Measurements from ENCODE around the gene FLNA.
"Not testable (repeated sequence)": the region's sequence is repeated elsewhere in the genome, so short reads cannot be mapped to it uniquely, and the experiment has no call there.

Gene FLNA

DNA sequence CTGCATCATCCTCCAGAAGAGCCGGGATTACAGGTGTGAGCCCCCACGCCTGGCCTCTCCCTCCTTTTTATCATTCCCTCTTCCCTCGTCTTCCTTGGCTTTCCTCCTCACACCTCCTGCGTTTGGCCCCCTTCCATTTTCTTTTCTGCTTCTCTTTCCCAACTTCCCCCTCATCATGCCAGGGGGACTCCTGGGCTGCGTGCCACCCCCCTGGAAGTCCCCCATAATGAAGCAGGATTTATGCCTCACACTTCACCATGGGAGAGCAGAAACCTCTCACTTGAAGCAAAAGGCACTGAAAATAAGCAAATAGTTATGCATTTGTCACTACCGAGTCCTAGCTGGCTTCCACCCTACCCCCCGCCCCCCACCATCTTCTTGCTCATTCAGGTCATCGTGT, 71.0 kb downstream of the FLNA start:
- Histone ChIP-seq H3K9ac (ENCODE audit: low read length) (no peak overlapping the region), H2AFZ (ENCODE audit: low read length) (no peak overlapping the region), H3K27me3 (replicated peaks; ENCODE audit: insufficient read depth, low read length) (no peaks in the 10 kb centered on the region), H3K9me3 (replicated peaks; ENCODE audit: insufficient read depth, low read length) (no peaks in the 10 kb centered on the region), H3K4me3 (ENCODE audit: low read length) (no peak overlapping the region), H3F3A (ENCODE audit: insufficient read depth, low read length) (peaks cover 4% of the 10 kb centered on the region; the same call in 1 of the 2 replicates), H4K20me1 (ENCODE audit: insufficient read depth, low read length) (no peaks in the 10 kb centered on the region), H3K4me1 (ENCODE audit: low read length) (peaks cover 8% of the 10 kb centered on the region; the same call in 1 of the 2 replicates), H3K27ac (ENCODE audit: low read length) (no peak overlapping the region), H3K9me2 (replicated peaks; ENCODE audit: insufficient read depth, low read length) (no peaks in the 10 kb centered on the region), H3K36me3 (replicated peaks; ENCODE audit: insufficient read depth, low read length) (no peaks in the 10 kb centered on the region), H3K4me2 (ENCODE audit: low read depth, low read length) (no peak overlapping the region), H3K79me2 (ENCODE audit: low read length) (no peaks in the 10 kb centered on the region)
- TF ChIP-seq EZH2phosphoT487 (IDR thresholded peaks at IDR 0.05; ENCODE audit: low read length), result no peak
- no peak for DNase-seq

DNA sequence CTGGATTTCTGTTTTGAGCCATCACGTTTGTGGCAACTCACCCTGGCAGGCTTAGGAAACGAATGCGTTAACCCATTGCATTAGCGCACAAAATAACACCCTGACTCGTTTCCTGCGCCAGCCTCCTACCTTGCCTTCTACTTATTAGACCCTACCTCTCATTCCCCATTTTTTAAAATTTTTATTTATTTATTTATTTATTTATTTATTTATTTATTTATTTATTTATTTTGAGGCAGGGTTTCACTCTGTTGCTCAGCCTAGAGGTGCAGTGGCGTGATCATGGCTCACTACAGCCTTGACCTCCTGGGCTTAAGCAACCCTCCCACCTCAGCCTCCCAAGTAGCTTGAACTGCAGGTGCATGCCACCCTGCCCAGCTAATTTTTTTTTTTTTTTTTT, 71.4 kb downstream of the FLNA start:
- not testable (repeated sequence) for H3K79me2 ChIP-seq (ENCODE audit: low read length); H3F3A ChIP-seq (ENCODE audit: insufficient read depth, low read length); H3K27ac ChIP-seq (ENCODE audit: low read length); H3K9ac ChIP-seq (ENCODE audit: low read length); H3K36me3 ChIP-seq (replicated peaks; ENCODE audit: insufficient read depth, low read length); H2AFZ ChIP-seq (ENCODE audit: low read length); H3K4me3 ChIP-seq (ENCODE audit: low read length); DNase-seq; H3K4me1 ChIP-seq (ENCODE audit: low read length); H3K4me2 ChIP-seq (ENCODE audit: low read depth, low read length); H3K9me2 ChIP-seq (replicated peaks; ENCODE audit: insufficient read depth, low read length); H3K9me3 ChIP-seq (replicated peaks; ENCODE audit: insufficient read depth, low read length); H4K20me1 ChIP-seq (ENCODE audit: insufficient read depth, low read length); H3K27me3 ChIP-seq (replicated peaks; ENCODE audit: insufficient read depth, low read length)

DNA sequence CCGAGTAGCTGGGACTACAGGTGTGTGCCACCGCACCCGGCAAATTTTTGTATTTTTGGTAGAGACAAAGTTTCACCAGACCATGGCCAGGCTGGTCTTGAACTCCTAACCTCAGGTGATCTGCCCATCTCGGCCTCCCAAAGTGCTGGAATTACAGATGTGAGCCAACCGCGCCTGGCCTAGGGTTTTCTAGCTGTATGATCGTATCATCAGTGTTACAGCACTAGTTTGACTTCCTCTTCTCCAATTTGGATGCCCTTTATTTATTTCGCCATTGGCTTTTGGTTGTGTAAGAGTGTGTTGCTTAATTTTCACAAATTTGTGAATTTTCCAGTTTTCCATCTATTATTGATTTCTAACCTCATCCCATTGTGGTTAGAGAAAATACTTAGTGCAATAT, 73.6 kb downstream of the FLNA start:
- no peak overlapping the region for H3K27ac ChIP-seq (ENCODE audit: low read length)

More for the DNA sequence above, 73.6 kb downstream of the FLNA start:
- Histone ChIP-seq H3K79me2 (ENCODE audit: low read length) (no peaks in the 10 kb centered on the region), H3K27me3 (replicated peaks; ENCODE audit: insufficient read depth, low read length) (no peaks in the 10 kb centered on the region), H3K36me3 (replicated peaks; ENCODE audit: insufficient read depth, low read length) (no peaks in the 10 kb centered on the region), H3K4me3 (ENCODE audit: low read length) (no peak overlapping the region), H3F3A (ENCODE audit: insufficient read depth, low read length) (peaks cover 5% of the 10 kb centered on the region), H3K4me1 (ENCODE audit: low read length) (peaks cover 4% of the 10 kb centered on the region; the same call in 1 of the 2 replicates), H3K9me2 (replicated peaks; ENCODE audit: insufficient read depth, low read length) (no peaks in the 10 kb centered on the region), H4K20me1 (ENCODE audit: insufficient read depth, low read length) (no peaks in the 10 kb centered on the region), H3K4me2 (ENCODE audit: low read depth, low read length) (no peak overlapping the region), H2AFZ (ENCODE audit: low read length) (no peak overlapping the region), H3K9me3 (replicated peaks; ENCODE audit: insufficient read depth, low read length) (no peaks in the 10 kb centered on the region), H3K9ac (ENCODE audit: low read length) (no peak overlapping the region)
- DNase-seq, result no peak
- TF ChIP-seq, protein P1, sequence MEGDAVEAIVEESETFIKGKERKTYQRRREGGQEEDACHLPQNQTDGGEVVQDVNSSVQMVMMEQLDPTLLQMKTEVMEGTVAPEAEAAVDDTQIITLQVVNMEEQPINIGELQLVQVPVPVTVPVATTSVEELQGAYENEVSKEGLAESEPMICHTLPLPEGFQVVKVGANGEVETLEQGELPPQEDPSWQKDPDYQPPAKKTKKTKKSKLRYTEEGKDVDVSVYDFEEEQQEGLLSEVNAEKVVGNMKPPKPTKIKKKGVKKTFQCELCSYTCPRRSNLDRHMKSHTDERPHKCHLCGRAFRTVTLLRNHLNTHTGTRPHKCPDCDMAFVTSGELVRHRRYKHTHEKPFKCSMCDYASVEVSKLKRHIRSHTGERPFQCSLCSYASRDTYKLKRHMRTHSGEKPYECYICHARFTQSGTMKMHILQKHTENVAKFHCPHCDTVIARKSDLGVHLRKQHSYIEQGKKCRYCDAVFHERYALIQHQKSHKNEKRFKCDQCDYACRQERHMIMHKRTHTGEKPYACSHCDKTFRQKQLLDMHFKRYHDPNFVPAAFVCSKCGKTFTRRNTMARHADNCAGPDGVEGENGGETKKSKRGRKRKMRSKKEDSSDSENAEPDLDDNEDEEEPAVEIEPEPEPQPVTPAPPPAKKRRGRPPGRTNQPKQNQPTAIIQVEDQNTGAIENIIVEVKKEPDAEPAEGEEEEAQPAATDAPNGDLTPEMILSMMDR (IDR thresholded peaks at IDR 0.05; ENCODE audit: low read length), result no peak
- no peak for TF ChIP-seq EZH2phosphoT487 (IDR thresholded peaks at IDR 0.05; ENCODE audit: low read length)
- no peak for TF ChIP-seq EZH2 (optimal IDR thresholded peaks at IDR 0.05; ENCODE audit: low read depth, low read length)
